ENCODE data around the gene AKAP13.

DNA sequence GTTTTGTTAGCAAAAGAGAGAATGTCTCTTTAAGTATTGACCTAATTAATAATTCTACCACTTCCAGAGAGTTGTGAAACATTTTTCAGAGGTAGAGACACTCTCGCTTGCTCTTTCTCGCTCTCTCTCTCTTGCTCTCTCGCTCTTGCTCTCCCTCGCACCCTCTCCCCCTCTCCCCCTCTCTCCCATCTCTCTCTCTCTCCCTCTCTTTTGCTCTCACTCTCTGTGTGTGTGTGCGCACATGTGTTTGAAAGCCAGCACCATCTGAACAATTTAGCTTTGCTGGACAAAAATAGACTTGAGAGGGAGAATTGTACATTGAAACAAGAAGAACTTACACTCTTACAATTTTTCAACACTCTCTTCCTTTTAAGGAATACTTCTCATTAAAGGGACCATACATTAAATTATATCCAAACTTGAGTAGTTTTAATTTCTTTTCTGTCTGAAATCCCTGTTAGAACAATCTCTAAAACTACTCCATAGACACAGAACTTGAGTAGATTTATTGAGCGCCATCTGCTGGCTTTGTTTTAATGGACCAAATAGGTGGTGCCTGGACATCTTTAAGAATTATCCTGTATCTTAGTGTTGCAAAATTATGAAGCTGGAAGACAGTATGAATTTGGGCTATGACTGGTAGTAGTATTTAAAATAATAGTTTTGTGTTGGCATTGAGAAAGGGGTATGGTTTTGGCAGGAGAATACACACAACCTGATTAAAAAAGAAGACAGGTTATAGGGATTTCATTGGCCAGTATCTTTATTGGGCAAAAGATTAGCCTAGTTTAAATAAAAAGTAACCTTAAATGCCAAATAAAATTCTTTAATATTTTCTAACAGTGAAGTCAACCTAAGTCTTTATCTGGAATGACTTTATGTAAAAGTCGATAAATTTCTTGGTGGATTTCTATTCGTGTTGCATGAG lies 124.6 kb downstream of the AKAP13 start:
- TF ChIP-seq CTCF (IDR thresholded peaks at IDR 0.05; ENCODE audit: insufficient read depth, low read length, poor library complexity, severe bottlenecking), result peak; percentile 86
- TF ChIP-seq EZH2phosphoT487 (conservative IDR thresholded peaks at IDR 0.05; ENCODE audit: low read length), result no peak

Data from SU-DHL-6 (cell line).